Skin of body (tissue), 2 donors: ENCODE data around the gene LMBRD1. TPM values are rescaled to one million over a fixed set of nuclear protein-coding genes. Genes with fewer than 3 reads are reported as not detected.
"Not testable (repeated sequence)": the region's sequence is repeated elsewhere in the genome, so short reads cannot be mapped to it uniquely, and the experiment has no call there.

ENCODE experiments used
- DNase-seq: peaks from one replicate; lab custom pipeline; 2025; lab: John Stamatoyannopoulos, UW
- total RNA-seq: library from RNA; depleted of rRNA; stranded (reverse); fragments of >200 nt; gene quantifications from one replicate; pipeline ENCODE4 v1.2.3, GENCODE V29; 2014

The LMBRD1 gene
- total RNA-seq, 1 donor from 2014 or later: 45.2 TPM

DNA sequence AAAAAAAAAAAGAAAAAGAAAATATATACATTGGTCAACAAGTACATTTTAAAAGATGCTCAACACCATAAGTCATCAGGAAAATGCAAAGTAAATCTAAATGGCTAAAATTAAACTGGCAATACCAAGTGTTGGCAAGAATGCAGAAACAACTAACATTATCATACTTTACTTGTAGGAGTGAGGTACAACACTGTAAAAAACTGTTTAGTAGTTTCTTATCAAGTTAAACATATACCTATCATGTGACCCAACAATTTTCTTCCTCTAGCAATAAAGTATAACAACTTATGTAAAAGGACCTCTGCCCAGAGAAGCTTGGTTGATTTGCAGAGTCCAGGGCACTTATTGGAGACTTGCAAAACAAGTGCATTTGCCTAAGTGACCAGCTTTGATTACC, 40.4 kb downstream of the LMBRD1 start:
- no peak for DNase-seq

DNA sequence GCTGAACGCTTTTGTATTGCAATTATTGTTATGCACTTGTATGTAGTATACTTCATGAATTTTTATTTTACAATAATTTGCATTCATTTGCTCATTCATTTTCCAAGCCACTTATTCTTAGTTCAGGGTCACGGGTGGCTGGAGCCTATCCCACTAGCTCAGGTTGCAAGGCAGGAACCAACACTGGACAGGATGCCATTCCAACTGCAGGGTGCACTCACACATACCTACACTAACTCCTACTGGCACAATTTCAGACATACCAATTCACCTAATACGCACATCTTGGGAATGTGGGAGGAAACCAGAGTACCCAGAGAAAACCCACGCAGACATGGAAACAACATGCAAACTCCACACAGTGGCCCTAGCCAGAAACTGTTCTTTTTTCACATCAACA, 61.8 kb downstream of the LMBRD1 start:
- no peak for DNase-seq

DNA sequence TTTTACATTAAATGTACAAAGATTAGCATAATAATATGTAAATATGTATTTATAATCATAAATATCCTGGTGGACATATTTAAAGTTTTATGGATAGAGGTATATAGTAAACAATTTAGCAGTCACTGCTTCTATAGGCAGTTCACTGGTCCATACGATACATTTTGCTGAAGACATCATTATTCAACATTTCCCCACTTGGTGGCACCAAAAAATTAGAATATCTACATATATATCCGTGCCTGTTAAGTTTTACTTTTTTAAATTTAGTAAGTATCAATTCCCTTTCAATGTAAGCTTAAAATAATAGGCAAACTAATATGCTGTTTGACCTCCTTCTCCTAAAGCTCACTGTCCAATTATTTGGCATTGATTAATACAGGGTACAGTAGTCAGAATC, 64.2 kb downstream of the LMBRD1 start:
- no peak for DNase-seq

DNA sequence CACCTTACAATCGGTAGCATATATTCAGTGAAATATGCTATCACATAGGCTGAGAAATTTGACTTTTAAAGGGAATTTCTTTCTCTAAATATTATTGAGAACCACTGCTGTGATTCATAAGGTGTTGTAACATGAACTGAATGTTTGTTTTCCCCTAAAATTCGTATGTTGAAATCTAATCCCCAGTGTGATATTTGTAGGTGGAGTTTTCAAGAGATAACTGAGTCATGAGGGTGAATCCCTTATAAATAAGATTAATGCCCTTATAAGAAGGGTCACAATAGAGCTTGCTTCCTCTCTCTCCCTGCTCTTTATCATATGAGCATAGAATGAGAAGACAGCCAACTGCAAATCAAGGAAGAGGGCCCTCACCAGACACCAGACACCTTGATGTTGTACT, 64.8 kb downstream of the LMBRD1 start:
- no peak for DNase-seq

DNA sequence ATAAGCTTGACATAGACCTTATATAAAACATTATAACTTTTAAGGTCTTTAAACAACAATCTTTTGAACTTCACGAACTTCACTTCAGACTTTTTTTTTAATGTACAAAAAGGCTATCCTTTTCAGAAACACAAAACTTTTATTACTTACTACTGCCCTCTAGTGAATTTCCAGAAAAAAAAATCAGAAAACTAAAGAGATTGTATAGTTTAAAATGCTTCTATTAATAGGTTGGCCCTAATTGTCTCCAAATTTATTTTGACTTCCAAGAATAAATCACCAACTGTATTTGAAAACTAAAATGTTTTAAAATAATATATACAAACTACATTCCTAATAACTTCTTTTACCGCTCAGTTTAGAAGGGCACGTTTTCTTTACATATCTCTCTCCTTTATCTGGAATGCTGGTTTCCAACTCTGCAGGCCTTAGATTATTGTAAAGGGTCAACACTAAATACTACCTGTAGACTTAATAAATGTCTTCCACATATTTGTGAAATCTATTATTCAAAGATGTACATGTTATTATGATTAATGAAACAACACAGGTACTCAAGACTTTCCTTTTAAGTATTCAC, 66.8 kb downstream of the LMBRD1 start:
- DNase-seq: no peak

DNA sequence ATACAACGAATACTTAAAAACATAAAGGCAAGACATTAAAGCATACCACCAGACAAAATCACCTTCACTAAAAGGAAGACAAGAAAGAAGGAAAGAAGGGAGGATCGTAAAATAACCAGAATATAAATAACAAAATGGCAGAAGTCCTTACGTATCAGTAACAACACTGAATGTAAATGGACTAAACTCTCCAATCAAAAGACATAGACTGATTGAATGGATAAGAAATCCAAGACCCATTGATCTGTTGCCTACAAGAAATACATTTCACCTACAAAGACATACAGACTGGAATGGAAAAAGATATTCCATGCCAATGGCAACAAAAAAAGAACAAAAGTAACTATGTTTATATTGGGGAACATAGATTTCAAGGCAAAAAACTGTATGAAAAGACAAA, 74.1 kb downstream of the LMBRD1 start:
- DNase-seq: no peak

DNA sequence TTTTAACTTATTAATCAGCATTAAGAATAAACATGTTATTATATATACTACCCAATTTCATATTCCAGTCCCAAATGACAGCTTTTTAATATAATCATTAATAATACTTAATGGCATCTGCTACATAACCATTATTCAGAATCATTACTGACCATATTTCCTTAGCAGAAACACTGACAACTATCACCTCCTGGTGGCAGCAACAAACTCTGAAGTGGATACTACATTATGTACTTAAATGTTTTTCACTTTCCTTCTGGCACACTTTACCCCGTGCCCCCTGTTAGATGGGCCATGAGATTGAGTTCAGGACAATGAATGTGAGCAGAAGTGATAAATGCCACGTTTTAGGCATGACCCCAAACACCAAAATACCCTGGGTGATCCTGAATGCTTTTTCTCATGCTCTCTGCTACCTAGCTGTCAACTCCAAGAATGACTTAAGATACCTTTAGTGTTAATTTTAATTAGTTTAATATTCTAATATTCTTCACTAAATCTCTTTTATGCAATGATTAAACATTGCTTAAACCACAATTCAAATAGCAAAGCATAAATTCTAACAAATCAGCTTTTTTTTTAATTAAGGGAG, 77.1 kb downstream of the LMBRD1 start:
- DNase-seq: no peak

DNA sequence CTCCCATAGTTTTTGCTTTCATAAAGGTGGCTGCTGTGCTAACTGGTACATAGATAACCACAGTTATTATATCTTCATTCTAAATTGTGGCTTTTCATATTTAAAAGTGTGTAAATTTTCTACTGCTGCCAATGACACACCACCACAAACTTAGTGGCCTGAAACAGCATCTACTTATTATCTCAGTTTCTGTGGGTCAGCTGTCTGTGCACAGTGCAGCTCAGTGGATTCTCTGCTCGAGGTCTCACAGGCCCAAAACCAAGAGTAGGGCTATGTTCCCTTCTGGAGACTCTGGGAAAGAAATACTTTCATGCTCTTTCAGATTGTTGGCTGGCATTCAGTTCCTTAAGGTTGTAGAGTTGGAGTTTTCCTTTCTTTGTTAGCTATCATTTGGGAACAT, 90.1 kb downstream of the LMBRD1 start:
- DNase-seq: no peak

DNA sequence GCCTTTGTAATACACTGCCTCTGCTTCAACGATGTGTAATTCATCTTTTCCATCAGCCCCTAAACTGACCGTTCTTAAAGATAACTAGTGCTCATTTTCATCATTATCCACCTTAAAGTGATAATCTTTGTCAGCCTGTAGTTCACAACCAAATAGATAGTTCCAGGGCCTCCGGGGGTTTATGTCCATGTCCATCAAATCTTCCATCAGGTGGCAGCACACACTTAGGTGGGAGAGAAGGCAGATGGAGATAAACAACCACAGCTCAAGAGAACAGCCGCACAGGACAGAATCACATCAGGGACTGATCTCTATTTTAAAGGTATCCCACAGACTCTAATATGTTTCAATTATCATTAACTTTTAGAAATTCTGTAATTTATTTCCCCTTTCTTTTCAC, 90.9 kb downstream of the LMBRD1 start:
- DNase-seq: no peak

DNA sequence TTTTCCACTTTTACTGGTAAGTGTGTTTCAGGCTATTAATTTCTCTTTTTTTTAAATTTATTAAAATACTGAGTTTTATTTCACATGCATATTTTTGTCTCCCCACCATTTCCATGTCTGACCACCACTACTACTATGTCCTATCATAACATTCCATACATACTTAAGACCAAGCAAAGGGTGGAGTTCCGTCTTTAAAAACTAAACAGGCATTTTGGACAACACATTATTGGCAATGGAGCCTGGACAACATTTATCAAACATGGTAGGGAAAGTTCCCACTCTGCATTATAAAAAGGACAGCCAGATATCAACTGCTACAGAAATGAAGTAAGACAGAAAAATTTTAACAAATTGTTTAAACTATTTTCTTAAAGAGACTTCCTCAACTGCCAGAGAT, 91.9 kb downstream of the LMBRD1 start:
- no peak for DNase-seq

DNA sequence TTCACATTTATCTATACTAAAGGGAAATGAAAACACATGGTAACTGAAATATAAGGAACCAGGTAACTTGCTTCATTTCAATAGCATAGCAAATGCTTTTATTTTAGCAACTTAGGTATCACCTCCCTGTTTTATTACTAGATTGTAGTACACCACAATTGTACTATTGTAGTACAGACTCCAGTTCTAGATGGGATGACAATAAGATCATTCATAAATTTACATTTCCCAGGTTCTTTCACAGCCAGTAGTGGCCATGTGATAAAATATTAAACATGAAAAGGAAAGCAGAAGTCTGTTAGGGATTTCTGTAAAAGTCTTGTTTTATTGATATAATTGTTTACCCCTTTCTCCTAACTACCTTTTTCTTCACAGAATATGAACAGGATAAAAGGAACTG, 97.2 kb downstream of the LMBRD1 start:
- no peak for DNase-seq

DNA sequence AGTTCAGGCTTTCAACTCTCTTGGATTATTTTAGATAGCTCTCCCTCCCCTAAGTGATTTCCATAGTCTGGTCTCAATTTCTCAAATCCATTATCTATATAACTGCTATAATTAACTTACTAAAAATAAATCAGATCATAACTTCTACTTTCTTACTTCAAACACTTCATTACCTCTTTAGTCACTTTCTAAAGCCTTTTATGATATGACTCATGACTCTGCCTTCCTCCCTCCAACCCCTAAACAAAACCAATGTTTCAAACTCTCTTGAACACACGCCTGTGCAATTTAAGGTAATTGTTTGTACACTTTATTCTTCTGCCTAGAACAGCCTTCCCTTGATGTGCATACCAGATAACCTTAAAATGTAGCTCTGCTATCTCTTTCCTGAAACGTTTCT, 100.5 kb downstream of the LMBRD1 start:
- DNase-seq: no peak

DNA sequence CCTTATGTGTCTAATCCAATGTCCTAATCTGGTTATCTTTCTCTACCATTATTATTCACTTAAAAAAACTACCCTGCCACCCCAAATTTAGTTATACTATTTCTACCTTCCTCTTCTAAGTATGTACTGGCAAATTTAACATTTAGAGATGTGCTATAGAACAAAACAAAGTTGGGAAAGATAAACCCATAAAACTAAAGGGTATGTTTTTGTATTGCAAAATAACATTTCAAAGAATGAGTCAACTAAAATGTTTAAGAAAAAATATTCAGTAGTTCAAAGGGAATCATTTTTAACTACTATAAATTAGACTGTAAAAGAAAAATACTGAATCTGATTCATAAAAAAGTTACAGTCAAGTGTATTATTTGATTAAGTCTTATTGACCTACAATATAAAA, 103.0 kb downstream of the LMBRD1 start:
- DNase-seq: no peak

DNA sequence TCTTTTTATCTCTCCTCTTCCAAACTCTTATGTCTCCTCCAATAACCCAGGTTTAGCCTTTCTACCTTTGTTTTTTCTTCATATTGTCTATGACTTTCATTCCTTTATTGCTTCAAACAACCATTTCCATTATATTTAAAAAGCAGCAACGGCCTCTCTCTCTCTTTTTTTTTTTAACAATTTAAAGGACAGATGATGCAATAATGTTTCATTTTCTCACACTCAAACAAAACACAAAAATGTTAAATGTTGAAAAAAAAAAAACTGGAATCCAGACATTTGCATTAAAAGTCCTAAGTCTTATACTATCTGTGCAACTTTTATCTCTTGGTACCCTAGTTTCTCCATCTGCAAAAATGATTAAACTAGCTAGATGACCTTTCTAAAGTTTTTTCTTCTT, 105.8 kb downstream of the LMBRD1 start:
- no peak for DNase-seq

DNA sequence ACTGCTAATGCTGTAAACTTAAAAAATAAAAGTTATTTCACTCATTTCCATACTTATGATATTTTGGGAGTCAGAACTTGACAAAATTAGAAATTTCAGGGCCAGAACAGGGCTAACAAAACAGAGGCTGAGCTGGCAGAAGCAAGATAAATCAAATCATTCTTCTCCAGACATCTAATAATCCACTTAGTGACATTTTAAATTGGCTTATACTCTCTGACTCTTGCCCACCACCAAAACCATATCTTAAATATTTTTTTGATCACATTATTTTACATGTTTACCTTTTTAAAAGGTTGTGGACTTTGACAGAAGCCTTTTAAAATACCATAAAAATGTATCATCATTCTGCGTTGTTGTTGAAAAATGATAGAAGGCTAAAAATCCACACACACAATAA, 116.5 kb downstream of the LMBRD1 start:
- DNase-seq: no peak

DNA sequence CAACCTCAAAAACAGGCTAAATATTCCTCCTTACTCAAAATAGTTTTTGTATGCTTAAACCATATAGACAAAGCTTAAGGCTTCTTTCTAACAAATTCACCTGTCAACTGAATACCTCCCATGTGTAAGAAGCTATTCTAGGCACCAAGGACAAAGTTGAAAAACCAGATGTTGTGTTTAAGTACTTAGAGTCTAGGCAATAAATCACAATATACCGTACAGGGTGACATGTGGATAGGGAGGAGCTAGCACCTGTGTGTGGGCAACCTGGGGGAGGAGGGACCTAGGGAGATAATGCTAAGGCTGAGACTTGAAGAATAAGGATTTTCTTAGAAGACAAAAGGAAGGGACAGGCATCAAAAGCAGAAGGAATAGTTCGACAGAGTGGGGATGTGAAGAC, 123.5 kb downstream of the LMBRD1 start:
- no peak for DNase-seq

DNA sequence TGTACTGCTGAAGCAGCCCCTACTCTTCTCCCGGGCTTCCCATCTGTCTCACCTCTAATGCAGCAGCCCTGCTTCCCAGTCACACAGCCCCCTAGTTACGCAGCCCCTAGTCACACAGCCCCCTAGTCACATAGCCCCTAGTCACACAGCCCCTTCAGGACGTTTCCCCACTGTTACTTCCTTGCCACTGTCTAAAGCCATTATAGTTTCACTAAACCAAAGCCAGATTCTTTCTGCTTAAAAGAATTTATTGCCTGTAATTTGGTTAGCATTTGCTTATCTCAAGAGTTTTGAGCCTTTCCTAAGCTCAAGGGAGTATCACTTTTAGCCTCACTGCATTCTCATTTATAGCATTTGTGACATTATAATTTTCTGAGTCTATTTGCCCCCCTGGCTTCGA, 127.9 kb downstream of the LMBRD1 start:
- DNase-seq: no peak

DNA sequence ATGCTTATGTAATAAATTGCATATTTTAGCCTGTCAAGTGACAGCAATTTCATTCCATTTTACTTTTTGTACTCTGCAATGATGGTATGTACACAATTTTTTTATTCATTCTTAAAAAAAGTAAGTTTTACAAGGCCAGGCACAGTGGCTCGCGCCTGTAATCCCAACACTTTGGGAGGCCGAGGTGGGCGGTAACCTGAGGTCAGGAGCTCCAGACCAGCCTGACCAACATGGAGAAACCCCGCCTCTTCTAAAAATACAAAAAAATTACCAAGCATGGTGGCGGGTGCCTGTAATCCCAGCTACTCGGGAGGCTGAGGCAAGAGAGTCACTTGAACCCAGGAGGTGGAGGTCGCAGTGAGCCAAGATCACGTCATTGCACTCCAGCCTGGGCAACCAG, 130.0 kb downstream of the LMBRD1 start:
- not testable (repeated sequence) for DNase-seq

DNA sequence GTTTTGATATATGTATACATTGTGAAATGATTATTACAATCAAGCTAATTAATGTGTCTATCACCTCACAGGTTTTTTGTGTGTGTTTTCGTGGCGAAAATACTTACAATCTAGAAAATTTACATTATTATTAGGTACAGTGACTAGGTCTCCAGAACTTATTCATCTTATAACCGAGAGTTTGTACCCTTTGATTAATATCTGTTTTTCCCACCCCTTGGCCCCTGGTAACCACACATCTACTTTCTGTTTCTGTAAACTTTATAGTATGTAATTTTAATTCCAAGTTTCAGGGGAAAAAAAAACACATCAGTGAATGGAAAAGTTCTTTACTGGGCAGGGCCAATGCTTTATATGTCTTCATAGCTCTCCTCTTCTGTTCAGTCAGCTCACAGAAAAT, 131.4 kb downstream of the LMBRD1 start:
- DNase-seq: no peak

DNA sequence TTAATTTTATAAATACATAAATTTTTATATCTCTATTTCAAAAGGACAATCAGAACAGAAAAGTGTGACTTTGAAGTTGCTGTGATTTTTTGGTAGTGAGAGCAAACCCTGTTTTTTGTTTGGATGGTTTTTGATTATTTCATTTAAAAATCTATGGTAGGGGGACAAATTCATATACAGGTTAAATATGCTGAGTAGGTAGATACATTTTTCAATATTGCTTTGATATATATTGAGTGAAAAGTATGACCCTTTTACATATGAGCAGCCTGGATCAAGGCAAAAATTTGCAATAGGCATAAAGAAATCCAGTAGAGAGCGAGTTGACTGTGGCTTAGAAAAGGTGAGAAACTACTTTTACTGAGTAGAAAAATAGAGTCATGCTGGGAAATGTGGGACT, 132.3 kb downstream of the LMBRD1 start:
- DNase-seq: no peak

DNA sequence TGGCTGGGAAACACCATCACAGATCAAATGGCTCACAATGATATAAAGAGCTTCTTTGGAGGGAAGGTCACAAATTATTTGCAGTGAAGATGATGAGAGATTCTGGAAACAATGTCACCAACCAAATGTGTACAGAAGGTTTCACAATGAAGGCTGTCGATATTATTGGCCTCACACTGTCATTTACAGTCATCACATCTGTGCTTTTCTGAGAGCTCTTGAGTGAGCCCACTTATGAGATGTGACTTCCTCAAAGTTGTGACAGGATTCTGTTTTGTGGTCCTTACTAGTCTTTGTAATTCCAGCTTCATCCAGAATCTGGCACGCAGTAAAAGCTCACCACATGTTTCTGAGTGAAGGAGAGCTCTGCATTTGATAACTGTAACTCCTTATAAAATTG, 133.6 kb downstream of the LMBRD1 start:
- no peak for DNase-seq

DNA sequence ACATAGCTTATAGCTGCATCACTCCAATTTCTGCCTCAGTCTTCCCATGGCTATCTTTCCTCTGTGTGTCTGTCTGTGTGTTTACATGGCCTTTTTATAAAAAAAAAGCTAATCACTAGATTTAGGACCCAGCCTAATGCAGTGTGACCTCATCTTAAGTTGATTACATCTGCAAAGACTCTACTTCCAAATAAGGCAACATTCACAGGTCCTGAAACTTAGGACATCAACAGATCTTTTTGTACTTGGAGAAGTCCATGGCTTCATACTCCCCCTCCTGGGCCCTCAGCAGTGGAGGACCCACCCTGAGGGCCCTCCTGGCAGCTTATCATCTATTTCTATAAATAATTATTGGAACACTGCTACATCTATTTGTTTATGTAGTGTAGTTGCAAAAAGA, 146.1 kb downstream of the LMBRD1 start:
- DNase-seq: no peak

DNA sequence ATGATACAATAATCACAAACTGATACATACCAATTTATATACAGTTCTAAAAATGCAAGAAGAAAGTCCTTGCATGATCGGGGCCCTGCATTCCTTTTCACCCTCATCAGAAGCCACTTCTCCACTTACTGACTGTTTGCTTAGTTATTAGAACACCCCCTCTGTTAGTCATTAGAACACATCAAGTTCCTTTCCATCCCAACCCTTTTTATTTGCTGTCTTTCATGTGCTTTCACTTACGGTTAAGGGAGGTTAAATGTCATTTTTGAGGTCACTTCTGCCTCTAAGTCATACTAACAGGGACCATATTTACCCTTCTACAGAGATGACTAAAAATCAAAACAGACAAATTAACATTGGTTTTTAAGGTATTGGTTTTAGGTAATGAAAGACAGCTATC, 149.1 kb downstream of the LMBRD1 start:
- DNase-seq: no peak

DNA sequence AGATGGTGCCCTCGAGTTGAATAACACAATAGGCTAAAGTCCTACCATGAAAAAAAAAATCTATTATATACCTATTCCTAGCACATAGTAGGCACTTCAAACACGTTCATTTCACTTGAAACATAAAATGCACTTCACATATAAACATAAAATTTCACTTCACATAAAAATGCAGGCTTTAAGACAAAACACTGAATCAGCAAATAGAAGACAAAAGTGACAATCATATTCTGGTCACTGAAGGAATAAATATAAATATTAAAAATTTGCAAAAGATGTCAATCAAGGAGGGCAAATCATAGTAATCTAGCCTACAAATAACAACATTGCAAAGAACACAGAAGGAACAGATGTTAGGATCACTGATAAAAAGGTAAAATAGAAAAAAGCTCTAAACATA, 153.1 kb downstream of the LMBRD1 start:
- DNase-seq: no peak
